ENCODE data around the gene MUC5B.

DNA sequence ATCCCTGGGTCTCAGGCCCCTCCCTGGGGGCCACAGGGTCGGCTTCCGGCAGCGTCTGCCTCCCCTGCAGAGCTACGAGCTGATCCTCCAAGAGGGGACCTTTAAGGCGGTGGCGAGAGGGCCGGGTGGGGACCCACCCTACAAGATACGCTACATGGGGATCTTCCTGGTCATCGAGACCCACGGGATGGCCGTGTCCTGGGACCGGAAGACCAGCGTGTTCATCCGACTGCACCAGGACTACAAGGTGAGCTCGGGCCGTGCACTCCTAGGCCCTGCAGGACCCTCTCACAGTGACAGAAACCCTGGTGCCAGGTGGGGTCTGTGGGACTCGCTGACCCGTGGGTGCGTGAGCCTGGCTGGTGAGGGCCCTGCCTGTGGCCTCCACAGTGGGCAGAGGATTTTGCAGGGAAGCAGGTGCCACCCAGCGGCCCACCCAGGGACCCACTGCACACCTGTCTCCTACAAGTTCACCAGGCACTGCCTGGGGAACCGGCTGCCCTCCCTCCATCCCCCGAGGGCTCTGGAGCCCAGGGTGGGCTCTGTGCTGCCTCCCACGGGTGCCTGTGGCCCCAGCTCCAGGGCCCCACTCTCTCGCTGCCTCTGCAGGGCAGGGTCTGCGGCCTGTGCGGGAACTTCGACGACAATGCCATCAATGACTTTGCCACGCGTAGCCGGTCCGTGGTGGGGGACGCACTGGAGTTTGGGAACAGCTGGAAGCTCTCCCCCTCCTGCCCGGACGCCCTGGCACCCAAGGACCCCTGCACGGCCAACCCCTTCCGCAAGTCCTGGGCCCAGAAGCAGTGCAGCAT is 13.7 kb downstream of the MUC5B start:
- TF ChIP-seq, protein P1, sequence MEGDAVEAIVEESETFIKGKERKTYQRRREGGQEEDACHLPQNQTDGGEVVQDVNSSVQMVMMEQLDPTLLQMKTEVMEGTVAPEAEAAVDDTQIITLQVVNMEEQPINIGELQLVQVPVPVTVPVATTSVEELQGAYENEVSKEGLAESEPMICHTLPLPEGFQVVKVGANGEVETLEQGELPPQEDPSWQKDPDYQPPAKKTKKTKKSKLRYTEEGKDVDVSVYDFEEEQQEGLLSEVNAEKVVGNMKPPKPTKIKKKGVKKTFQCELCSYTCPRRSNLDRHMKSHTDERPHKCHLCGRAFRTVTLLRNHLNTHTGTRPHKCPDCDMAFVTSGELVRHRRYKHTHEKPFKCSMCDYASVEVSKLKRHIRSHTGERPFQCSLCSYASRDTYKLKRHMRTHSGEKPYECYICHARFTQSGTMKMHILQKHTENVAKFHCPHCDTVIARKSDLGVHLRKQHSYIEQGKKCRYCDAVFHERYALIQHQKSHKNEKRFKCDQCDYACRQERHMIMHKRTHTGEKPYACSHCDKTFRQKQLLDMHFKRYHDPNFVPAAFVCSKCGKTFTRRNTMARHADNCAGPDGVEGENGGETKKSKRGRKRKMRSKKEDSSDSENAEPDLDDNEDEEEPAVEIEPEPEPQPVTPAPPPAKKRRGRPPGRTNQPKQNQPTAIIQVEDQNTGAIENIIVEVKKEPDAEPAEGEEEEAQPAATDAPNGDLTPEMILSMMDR (IDR thresholded peaks at IDR 0.05; ENCODE audit: extremely low read depth in 1 of 2, insufficient read depth in 1 of 2, low read depth in 1 of 2, low read length in 2 of 2), result no peak
- TF ChIP-seq POLR2AphosphoS5 (IDR thresholded peaks at IDR 0.05; ENCODE audit: insufficient read depth, low read depth, low read length) (no peak), POLR2A (IDR thresholded peaks at IDR 0.05; ENCODE audit: low read depth, low read length) (no peak), MYC (IDR thresholded peaks at IDR 0.05; ENCODE audit: low read depth, low read length) (no peak), GATA2 (IDR thresholded peaks at IDR 0.05; ENCODE audit: insufficient read depth, insufficient read length, low read depth, low read length) (no peak), EZH2 (IDR thresholded peaks at IDR 0.05; ENCODE audit: borderline replicate concordance, low read depth, low read length, severe bottlenecking) (no peak), FOS (IDR thresholded peaks at IDR 0.05; ENCODE audit: borderline replicate concordance, insufficient read depth, low read length) (no peak)

Measured in endothelial cell of umbilical vein (primary cell).